Neural cell (in vitro differentiated cells): ENCODE data around the gene KRTAP5-10. TPM values are rescaled to one million over a fixed set of nuclear protein-coding genes. Genes with fewer than 3 reads are reported as not detected.
"Not testable (repeated sequence)": the region's sequence is repeated elsewhere in the genome, so short reads cannot be mapped to it uniquely, and the experiment has no call there.

Experiments
- H2AFZ ChIP-seq: fragments of 200-600, 300-800 bp; sonication (generic), shearing (Covaris generic); 2 replicates; pipeline ENCODE4 v1.6.0; 2014; ENCODE audit warnings: low read depth, mild to moderate bottlenecking, antibody characterized with exemption, low read length, moderate library complexity
- H3F3A ChIP-seq: fragments of 200-600 bp; shearing (Covaris generic); 2 replicates; pipeline ENCODE4 v1.6.1; 2016; ENCODE audit warnings: mild to moderate bottlenecking, moderate library complexity, mixed read lengths, antibody characterized with exemption, low read length; ENCODE audit not compliant: insufficient read depth, poor library complexity, severe bottlenecking
- H3K27ac ChIP-seq: fragments of 200-600, 300-800 bp; sonication (generic), shearing (Covaris generic); 2 replicates; pipeline ENCODE4 v1.5.1; 2014; ENCODE audit warnings: mild to moderate bottlenecking, low read length, moderate library complexity
- H3K27me3 ChIP-seq: fragments of 300-800, 200-600 bp; sonication (generic), shearing (Covaris generic); 2 replicates; pipeline ENCODE4 v1.6.0; 2014; ENCODE audit warnings: mild to moderate bottlenecking, low read depth, low read length, moderate library complexity; ENCODE audit not compliant: insufficient read depth
- H3K36me3 ChIP-seq: fragments of 300-800, 200-600 bp; sonication (generic), shearing (Covaris generic); 2 replicates; pipeline ENCODE4 v1.5.1; 2014; ENCODE audit warnings: mild to moderate bottlenecking, antibody characterized with exemption, low read length, moderate library complexity; ENCODE audit not compliant: insufficient read depth
- H3K4me2 ChIP-seq: fragments of 300-800, 200-600 bp; sonication (generic), shearing (Covaris generic); 2 replicates; pipeline ENCODE4 v1.6.0; 2014; ENCODE audit warnings: mild to moderate bottlenecking, low read length
- H3K4me3 ChIP-seq: fragments of 300-800, 200-600 bp; sonication (generic), shearing (Covaris generic); 2 replicates; pipeline ENCODE4 v1.5.1; 2014; ENCODE audit warnings: mild to moderate bottlenecking, low read length, moderate library complexity
- H3K79me2 ChIP-seq: fragments of 200-600 bp; shearing (Covaris generic); replicated peaks from 2 replicates; pipeline ENCODE4 v1.6.0; 2014; ENCODE audit warnings: mild to moderate bottlenecking, low read length, moderate library complexity; ENCODE audit not compliant: insufficient read depth
- H3K9ac ChIP-seq: fragments of 300-800, 200-600 bp; sonication (generic), shearing (Covaris generic); 2 replicates; pipeline ENCODE4 v1.6.1; 2016; ENCODE audit warnings: mild to moderate bottlenecking, low read length, mixed read lengths
- H3K9me2 ChIP-seq: fragments of 200-600 bp; shearing (Covaris generic); 2 replicates; pipeline ENCODE4 v1.6.1; 2016; ENCODE audit warnings: mild to moderate bottlenecking, low read length, mixed read lengths; ENCODE audit not compliant: insufficient read depth
- H3K9me3 ChIP-seq: fragments of 200-600, 300-800 bp; sonication (generic), shearing (Covaris generic); 2 replicates; pipeline ENCODE4 v1.6.1; 2016; ENCODE audit warnings: mild to moderate bottlenecking, mixed run types, low read length, moderate library complexity, mixed read lengths
- H4K20me1 ChIP-seq: fragments of 200-600 bp; shearing (Covaris generic); 2 replicates; pipeline ENCODE4 v1.6.1; 2016; ENCODE audit warnings: mild to moderate bottlenecking, mixed run types; ENCODE audit not compliant: insufficient read depth
- polyA plus RNA-seq: library from polyadenylated mRNA; depleted of rRNA; stranded (reverse); fragments of >200 nt; gene quantifications from 2 replicates; pipeline ENCODE4 v1.2.3, GENCODE V29; 2014
- small RNA-seq, 3 experiments: library from RNA; depleted of rRNA; stranded (forward); fragments of <200 nt; gene quantifications; one replicate each; pipeline ENCODE3, GENCODE V24; 2012

The KRTAP5-10 gene
- polyA plus RNA-seq, 1 donor from 2014 or later, result not detected

DNA sequence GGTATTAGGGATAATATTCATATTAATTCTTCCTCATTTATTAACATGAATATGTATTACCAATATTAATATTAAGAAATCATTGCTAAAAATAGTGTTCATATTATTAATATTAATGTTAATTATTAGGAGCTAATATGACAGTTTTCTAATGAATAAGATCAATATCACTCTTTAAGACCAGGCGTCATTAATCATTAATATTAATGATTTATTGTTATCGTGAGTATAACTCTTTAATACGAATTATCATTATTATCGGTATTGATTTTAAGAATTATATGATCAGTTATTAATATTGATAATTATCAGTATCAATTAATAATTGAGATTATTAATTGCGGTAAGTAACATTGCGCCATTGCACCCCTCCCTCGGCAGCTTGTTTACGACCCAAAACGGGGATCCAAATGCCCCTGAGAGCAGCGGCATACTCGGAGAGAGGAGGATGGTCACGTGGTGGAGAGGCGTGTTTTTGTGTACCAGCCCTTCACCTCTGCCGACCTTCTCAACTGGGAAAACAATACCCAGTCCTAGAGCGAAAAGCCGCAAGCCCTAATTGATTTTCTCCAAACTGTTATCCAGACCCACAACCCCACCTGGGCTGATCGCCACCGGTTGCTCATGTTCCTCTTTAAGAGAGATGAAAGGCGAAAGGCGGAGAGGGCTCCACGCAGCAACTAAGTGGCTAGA, 46.0 kb downstream of the KRTAP5-10 start:
- H3K36me3 ChIP-seq, H2AFZ ChIP-seq, H3K79me2 ChIP-seq, H3K9me3 ChIP-seq, H3K27ac ChIP-seq, H4K20me1 ChIP-seq, H3K4me3 ChIP-seq, H3K4me2 ChIP-seq, H3F3A ChIP-seq, H3K9ac ChIP-seq, H3K9me2 ChIP-seq: not testable (repeated sequence)
- H3K27me3 ChIP-seq, result peaks cover 13% of the 10 kb centered on the region

- H3K27ac ChIP-seq, H2AFZ ChIP-seq, H3K79me2 ChIP-seq, H3K9ac ChIP-seq, H3K4me3 ChIP-seq, H4K20me1 ChIP-seq, H3K27me3 ChIP-seq, H3K9me2 ChIP-seq, H3K4me2 ChIP-seq, H3K9me3 ChIP-seq, H3K36me3 ChIP-seq, H3F3A ChIP-seq: not testable (repeated sequence)
These were observed 48.6 kb downstream of the KRTAP5-10 start for GRCh38 chr11:71613931-71614330.

- not testable (repeated sequence) for H3K36me3 ChIP-seq, H3K27me3 ChIP-seq, H3F3A ChIP-seq, H3K27ac ChIP-seq, H3K79me2 ChIP-seq, H3K9me3 ChIP-seq, H3K4me2 ChIP-seq, H3K4me3 ChIP-seq, H3K9me2 ChIP-seq, H2AFZ ChIP-seq, H3K9ac ChIP-seq, H4K20me1 ChIP-seq
These were observed 49.1 kb downstream of the KRTAP5-10 start for GRCh38 chr11:71614366-71614917.

DNA sequence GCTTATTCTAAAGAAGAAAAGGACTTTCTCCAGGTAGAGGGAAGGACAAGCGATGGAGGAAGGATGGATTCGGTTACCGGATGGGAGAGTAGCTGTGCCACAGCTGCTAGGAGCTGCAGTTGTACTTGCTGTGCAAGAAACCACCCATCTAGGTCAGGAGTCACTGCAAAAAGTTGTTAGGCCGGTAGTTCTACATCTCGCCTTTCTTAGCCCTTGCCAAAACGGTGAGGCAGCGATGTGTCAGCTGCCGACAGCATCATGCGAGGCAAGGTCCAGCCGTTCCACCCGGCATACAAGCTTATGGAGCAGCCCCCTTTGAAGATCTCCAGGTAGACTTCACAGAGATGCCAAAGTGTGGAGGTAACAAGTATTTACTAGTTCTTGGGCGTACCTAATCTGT, 49.6 kb downstream of the KRTAP5-10 start:
- H3K36me3 ChIP-seq, H3K9me2 ChIP-seq, H2AFZ ChIP-seq, H3K79me2 ChIP-seq, H4K20me1 ChIP-seq, H3K27me3 ChIP-seq, H3K27ac ChIP-seq, H3K4me2 ChIP-seq, H3K9ac ChIP-seq, H3F3A ChIP-seq, H3K9me3 ChIP-seq, H3K4me3 ChIP-seq: not testable (repeated sequence)

Small RNA genes within 50 kb of the gene (small RNA-seq; reads per million reads assigned to genes)
- 0 reads per million in 3 experiments for gene AP000867.1
- 0 reads per million in 3 experiments for gene KRTAP5-14P

Other genes starting within 250 kb of the KRTAP5-10 start
- gene DHCR7, start 117.2 kb upstream of the KRTAP5-10 start, polyA plus RNA-seq, result 30.1 and 37.9 TPM in 2 replicates
- gene NADSYN1, start 112.4 kb upstream of the KRTAP5-10 start, polyA plus RNA-seq, result 66.9 and 76.8 TPM in 2 replicates
- 0.56 and 1.2 TPM in 2 replicates for gene KRTAP5-7, start 38.3 kb upstream of the KRTAP5-10 start, polyA plus RNA-seq
- not detected in 2 replicates for gene KRTAP5-8, start 27.5 kb upstream of the KRTAP5-10 start, polyA plus RNA-seq
- gene KRTAP5-9, start 17.1 kb upstream of the KRTAP5-10 start, polyA plus RNA-seq, result not detected in 2 replicates
- not detected in 2 replicates for gene KRTAP5-11, start 17.3 kb downstream of the KRTAP5-10 start, polyA plus RNA-seq